GM18873 (cell line): ENCODE results near the gene RTL10.
"Not testable (repeated sequence)": the region's sequence is repeated elsewhere in the genome, so short reads cannot be mapped to it uniquely, and the experiment has no call there.

Experiments used
- ATAC-seq: cut with Tn5 transposase; IDR thresholded peaks from one replicate; pipeline ENCODE4 v1.9.1; 2021; ENCODE audit warnings: mild to moderate bottlenecking, moderate library complexity, moderate number of reproducible peaks; ENCODE audit not compliant: unreplicated experiment, low FRiP score

The RTL10 gene

GRCh38 chr22:19846620-19847344 lies 7.9 kb downstream of the RTL10 start:
- no peak for ATAC-seq

GRCh38 chr22:19845054-19845722 lies 9.5 kb downstream of the RTL10 start:
- no peak for ATAC-seq

- ATAC-seq: no peak
These were observed 10.2 kb downstream of the RTL10 start for GRCh38 chr22:19844377-19845053.

- no peak for ATAC-seq
These were observed 10.8 kb downstream of the RTL10 start for GRCh38 chr22:19843857-19844376.

- ATAC-seq: no peak
These were observed 11.4 kb downstream of the RTL10 start for GRCh38 chr22:19843107-19843856.

GRCh38 chr22:19842393-19843106 lies 12.1 kb downstream of the RTL10 start:
- no peak for ATAC-seq

GRCh38 chr22:19841641-19842392 lies 12.9 kb downstream of the RTL10 start:
- ATAC-seq: no peak

- ATAC-seq: no peak
These were observed 13.6 kb downstream of the RTL10 start for GRCh38 chr22:19840955-19841640.

GRCh38 chr22:19840059-19840458 lies 14.6 kb downstream of the RTL10 start:
- ATAC-seq: no peak

- no peak for ATAC-seq
These were observed 16.8 kb downstream of the RTL10 start for GRCh38 chr22:19837915-19838314.

GRCh38 chr22:19836512-19836911 lies 18.2 kb downstream of the RTL10 start:
- ATAC-seq: no peak

- no peak for ATAC-seq
These were observed 20.1 kb downstream of the RTL10 start for GRCh38 chr22:19834599-19834998.

- not testable (repeated sequence) for ATAC-seq
These were observed 21.3 kb downstream of the RTL10 start for GRCh38 chr22:19833327-19833726.

- no peak for ATAC-seq
These were observed 22.1 kb downstream of the RTL10 start for GRCh38 chr22:19832476-19833108.

- not testable (repeated sequence) for ATAC-seq
These were observed 22.7 kb downstream of the RTL10 start for GRCh38 chr22:19831979-19832378.

GRCh38 chr22:19831016-19831415 lies 23.7 kb downstream of the RTL10 start:
- ATAC-seq: no peak

GRCh38 chr22:19828035-19828401 lies 26.7 kb downstream of the RTL10 start:
- no peak for ATAC-seq

- ATAC-seq: no peak
These were observed 27.2 kb downstream of the RTL10 start for GRCh38 chr22:19827341-19828034.
